ENCODE measurements around the gene LTBP3. TPM values are rescaled to one million over a fixed set of nuclear protein-coding genes. Genes with fewer than 3 reads are reported as not detected.

LTBP3 gene
- total and polyA plus RNA-seq, 2 of the 4 experiments (the other 2 are of a cell fraction): 6.6 to 145 TPM

DNA sequence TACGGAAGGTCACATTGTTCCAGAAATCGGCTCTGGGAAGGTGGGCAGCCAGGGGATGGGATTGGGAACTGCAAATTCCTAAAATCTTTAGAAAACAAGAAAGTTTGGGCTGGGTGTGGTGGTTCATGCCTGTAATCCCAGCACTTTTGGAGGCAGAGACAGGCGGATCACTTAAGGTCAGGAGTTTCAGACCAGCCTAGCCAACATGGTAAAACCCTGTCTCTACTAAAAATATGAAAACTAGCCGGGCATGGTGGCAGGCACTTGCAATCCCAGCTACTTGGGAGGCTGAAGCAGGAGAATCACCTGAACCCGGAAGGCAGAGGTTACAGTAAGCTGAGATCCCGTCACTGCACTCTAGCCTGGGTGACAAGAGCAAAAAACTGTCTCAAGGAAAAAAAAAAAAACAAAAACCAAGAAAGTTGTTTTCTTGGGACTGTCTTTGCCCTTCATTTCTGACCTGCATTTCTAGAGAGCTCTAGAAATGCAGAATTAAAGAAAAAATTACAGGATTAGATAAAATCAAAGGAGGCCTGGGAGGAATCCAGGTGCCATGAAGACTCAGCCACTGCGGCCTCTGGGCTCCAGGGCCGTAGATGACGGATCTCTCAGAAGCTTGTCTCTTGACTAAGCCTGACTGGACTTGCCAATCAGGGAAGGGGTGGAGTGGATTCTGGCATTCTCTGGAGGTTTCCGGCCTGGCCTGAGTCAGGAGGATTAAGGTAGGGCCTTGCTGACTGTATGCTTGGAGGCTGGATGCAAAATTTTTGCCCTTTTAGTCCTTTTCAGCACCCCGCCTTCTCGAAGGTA, 64.6 kb downstream of the LTBP3 start:
- WGBS, 2 experiments (ENCODE audit: extremely low coverage in 2 of 2, insufficient read length in 1 of 2): 28% methylated on average over 7 of the region's 12 CpGs; no CpG with 5 or more reads in 1 of the 2 experiments
- Histone ChIP-seq H4K5ac (ENCODE audit: low read depth, low read length) (peak overlapping the region; percentile 40), H3K4me3 (ENCODE audit: insufficient read depth, low read depth, low read length) (no peak overlapping the region), H3K9ac (ENCODE audit: low read depth, low read length) (peak overlapping the region; percentile 57), H4K20me1 (ENCODE audit: insufficient read depth, low read length) (no peaks in the 10 kb centered on the region; the same call in 1 of the 2 replicates), H3K36me3 (ENCODE audit: control insufficient read depth, insufficient read depth, low read length) (no peaks in the 10 kb centered on the region), H3K27me3 (ENCODE audit: control insufficient read depth, insufficient read depth, low read length) (no peaks in the 10 kb centered on the region), H3K14ac (replicated peaks; ENCODE audit: low read depth, low read length) (peak overlapping the region; percentile 76; the same call in 1 of the 2 replicates), H3K4me2 (ENCODE audit: low read depth, low read length) (peak overlapping the region; percentile 43), H3K9me3 (ENCODE audit: control insufficient read depth, insufficient read depth, low read length) (no peaks in the 10 kb centered on the region), H2AK5ac (ENCODE audit: low read depth, low read length) (peak overlapping the region; percentile 100), H4K8ac (ENCODE audit: low read depth in 2 of 2, low read length in 2 of 2) (peak overlapping the region; percentile 56 to 97), H2BK5ac (ENCODE audit: low read depth, low read length, poor library complexity, severe bottlenecking) (peak overlapping the region; percentile 98), H3K79me1 (ENCODE audit: low read depth in 1 of 2, low read length in 2 of 2) (peaks cover 6 to 55% of the 10 kb centered on the region in 2 experiments; a peak in 3 of 4 replicates), H2BK15ac (ENCODE audit: low read depth, low read length) (peak overlapping the region; percentile 95; the same call in 2 of the 3 replicates), H3K27ac (ENCODE audit: insufficient read depth, low read length) (peak overlapping the region; percentile 98), H3K18ac (ENCODE audit: low read depth, low read length) (peak overlapping the region; percentile 92), H3K56ac (ENCODE audit: extremely low read depth, insufficient read depth, low read length) (peak overlapping the region; percentile 92), H3K23ac (ENCODE audit: low read depth, low read length) (peak overlapping the region; percentile 98), H2BK120ac (ENCODE audit: low read depth, low read length) (peak overlapping the region; percentile 99), H2BK20ac (ENCODE audit: low read depth, low read length) (peak overlapping the region; percentile 76), H3K9me1 (ENCODE audit: insufficient read depth, low read length) (peaks cover 14% of the 10 kb centered on the region), H4K91ac (ENCODE audit: insufficient read depth, low read depth, low read length) (peak overlapping the region; percentile 96), H2AFZ (replicated peaks; ENCODE audit: low read length, poor library complexity) (peak overlapping the region; percentile 52), H3K4me1 (ENCODE audit: control insufficient read depth, insufficient read depth, low read length) (peaks cover 45% of the 10 kb centered on the region), H3K4ac (ENCODE audit: low read depth, low read length) (peak overlapping the region; percentile 100), H2AK9ac (replicated peaks; ENCODE audit: low read depth, low read length, poor library complexity) (peak overlapping the region; percentile 75)
- intact Hi-C loops (cut with micrococcal nuclease) (no loop called here), in situ Hi-C loops (cut with MboI; ENCODE audit: low sequenced_read_pairs) (no loop called here), dilution Hi-C loops (cut with HindIII; ENCODE audit: low sequenced_read_pairs, unreplicated experiment) (no loop called here)
- CTCF ChIA-PET: interaction anchor here (0.5 to 2.4 kb wide), 3 partner anchors 14 to 28 kb away, joined by 6 to 11 read pairs (median 8); no protein-coding TSS in a partner anchor
- BruUV-seq (replicated peaks): TSS peak; percentile 29
- POLR2A ChIA-PET (ENCODE audit: unreplicated experiment): interaction anchor here (0.8 to 9.6 kb wide), 4 partner anchors 9 to 72 kb away, joined by 3 to 400 read pairs (median 17); partner anchors contain the start of genes MALAT1 and NEAT1
- DNase-seq: peak; percentile 97
- peak; percentile 1; the same call in 1 of the 2 replicates for ATAC-seq (ENCODE audit: low read depth)
- TF ChIP-seq, protein P1, sequence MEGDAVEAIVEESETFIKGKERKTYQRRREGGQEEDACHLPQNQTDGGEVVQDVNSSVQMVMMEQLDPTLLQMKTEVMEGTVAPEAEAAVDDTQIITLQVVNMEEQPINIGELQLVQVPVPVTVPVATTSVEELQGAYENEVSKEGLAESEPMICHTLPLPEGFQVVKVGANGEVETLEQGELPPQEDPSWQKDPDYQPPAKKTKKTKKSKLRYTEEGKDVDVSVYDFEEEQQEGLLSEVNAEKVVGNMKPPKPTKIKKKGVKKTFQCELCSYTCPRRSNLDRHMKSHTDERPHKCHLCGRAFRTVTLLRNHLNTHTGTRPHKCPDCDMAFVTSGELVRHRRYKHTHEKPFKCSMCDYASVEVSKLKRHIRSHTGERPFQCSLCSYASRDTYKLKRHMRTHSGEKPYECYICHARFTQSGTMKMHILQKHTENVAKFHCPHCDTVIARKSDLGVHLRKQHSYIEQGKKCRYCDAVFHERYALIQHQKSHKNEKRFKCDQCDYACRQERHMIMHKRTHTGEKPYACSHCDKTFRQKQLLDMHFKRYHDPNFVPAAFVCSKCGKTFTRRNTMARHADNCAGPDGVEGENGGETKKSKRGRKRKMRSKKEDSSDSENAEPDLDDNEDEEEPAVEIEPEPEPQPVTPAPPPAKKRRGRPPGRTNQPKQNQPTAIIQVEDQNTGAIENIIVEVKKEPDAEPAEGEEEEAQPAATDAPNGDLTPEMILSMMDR (conservative IDR thresholded peaks at IDR 0.05; ENCODE audit: low read depth, low read length): no peak
- peak; percentile 30; the same call in 1 of the 2 replicates for TF ChIP-seq RAD21 (IDR thresholded peaks at IDR 0.05; ENCODE audit: low read length)
- no peak for TF ChIP-seq MAZ (IDR thresholded peaks at IDR 0.05; ENCODE audit: borderline replicate concordance, low read depth, low read length)
- TF ChIP-seq RCOR1 (IDR thresholded peaks at IDR 0.05; ENCODE audit: insufficient replicate concordance, low read length): no peak
- TF ChIP-seq CEBPB (IDR thresholded peaks at IDR 0.05; ENCODE audit: low read depth, low read length): no peak
- TF ChIP-seq SMC3 (IDR thresholded peaks at IDR 0.05; ENCODE audit: low read depth, low read length): 0 out of 2 replicates have a peak, but pooled peaks have one; percentile 7
- no peak for TF ChIP-seq RFX5 (IDR thresholded peaks at IDR 0.05; ENCODE audit: low read depth, low read length)
- peak; percentile 25; the same call in 1 of the 2 replicates for TF ChIP-seq POLR2A (IDR thresholded peaks at IDR 0.05; ENCODE audit: low read depth, low read length)
- 0 out of 2 replicates have a peak, but pooled peaks have one; percentile 0 for TF ChIP-seq NFE2L2 (IDR thresholded peaks at IDR 0.05; ENCODE audit: low read depth, low read length)
- TF ChIP-seq CHD1 (IDR thresholded peaks at IDR 0.05; ENCODE audit: low read depth, low read length): no peak
- TF ChIP-seq MXI1 (IDR thresholded peaks at IDR 0.05; ENCODE audit: borderline replicate concordance, low read depth, low read length): no peak
- peak; percentile 45 for TF ChIP-seq MAFK (IDR thresholded peaks at IDR 0.05; ENCODE audit: low read depth, low read length)
- TF ChIP-seq, protein P2, sequence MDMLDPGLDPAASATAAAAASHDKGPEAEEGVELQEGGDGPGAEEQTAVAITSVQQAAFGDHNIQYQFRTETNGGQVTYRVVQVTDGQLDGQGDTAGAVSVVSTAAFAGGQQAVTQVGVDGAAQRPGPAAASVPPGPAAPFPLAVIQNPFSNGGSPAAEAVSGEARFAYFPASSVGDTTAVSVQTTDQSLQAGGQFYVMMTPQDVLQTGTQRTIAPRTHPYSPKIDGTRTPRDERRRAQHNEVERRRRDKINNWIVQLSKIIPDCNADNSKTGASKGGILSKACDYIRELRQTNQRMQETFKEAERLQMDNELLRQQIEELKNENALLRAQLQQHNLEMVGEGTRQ (IDR thresholded peaks at IDR 0.05; ENCODE audit: low read depth, low read length): no peak
- TF ChIP-seq FOS (IDR thresholded peaks at IDR 0.05; ENCODE audit: low read depth, low read length): 0 out of 2 replicates have a peak, but pooled peaks have one; percentile 16
- no peak for TF ChIP-seq BHLHE40 (IDR thresholded peaks at IDR 0.05; ENCODE audit: low read depth, low read length)

All from IMR-90 (cell line).